Measurements from ENCODE around the gene TPST2.
A peak's percentile ranks its signal among the peaks of the same experiment; 100 is the strongest.
"Not testable (repeated sequence)": the region's sequence is repeated elsewhere in the genome, so short reads cannot be mapped to it uniquely, and the experiment has no call there.

Gene TPST2

GRCh38 chr22:26589845-26590736 lies at the start of gene TPST2:
Gene TPST2 (minus strand): TSS chr22:26590132. CDS start chr22:26541630, 48,502 bp downstream.
- DNase-seq (ENCODE audit: low read depth in 2 of 2) = peak; percentile 58 to 67

DNA sequence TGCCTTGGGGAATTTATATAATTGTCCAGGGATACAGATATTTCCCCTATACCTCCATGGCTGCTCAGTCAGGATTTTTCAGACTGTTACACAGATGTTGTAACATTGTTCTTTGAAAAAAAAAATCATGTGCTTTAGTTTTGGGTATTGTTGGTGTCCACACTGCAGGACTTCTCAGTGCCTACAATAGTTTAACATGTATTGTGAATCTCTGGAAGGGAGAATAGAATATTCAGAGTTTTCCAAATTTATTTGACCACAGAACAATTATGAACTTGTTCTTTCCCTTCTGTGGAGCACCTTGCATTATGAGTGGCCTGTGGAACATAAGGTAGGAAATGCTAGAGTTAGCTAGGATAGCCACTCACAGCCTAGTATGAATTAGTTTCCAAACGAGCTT lies 46.4 kb upstream of the TPST2 start:
- DNase-seq (ENCODE audit: low read depth in 2 of 2) = no peak

GRCh38 chr22:26635117-26635516 lies 45.2 kb upstream of the TPST2 start:
- DNase-seq (ENCODE audit: low read depth in 2 of 2) = no peak

DNA sequence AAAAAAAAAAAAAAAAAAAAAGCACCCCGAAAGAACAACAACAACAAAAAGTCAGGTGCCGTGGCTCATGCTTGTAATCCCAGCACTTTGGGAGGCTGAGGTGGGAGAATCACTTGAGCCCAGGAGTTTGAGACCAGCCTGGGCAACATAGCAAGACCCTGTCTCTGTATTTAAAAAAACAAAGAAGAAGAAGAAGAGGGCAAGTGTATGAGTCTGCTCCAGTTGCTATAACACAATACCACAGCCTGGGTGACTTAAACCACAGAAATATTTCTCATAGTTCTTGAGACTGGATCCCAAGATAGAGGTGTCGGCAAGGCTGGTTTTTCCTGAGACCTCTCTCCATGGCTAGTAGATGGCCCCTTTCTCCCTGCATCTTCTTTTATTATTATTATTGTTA lies 44.3 kb upstream of the TPST2 start:
- DNase-seq (ENCODE audit: low read depth in 2 of 2) = no peak

- no peak for DNase-seq (ENCODE audit: low read depth in 2 of 2)
These were observed 42.7 kb upstream of the TPST2 start for GRCh38 chr22:26632422-26633155.

DNA sequence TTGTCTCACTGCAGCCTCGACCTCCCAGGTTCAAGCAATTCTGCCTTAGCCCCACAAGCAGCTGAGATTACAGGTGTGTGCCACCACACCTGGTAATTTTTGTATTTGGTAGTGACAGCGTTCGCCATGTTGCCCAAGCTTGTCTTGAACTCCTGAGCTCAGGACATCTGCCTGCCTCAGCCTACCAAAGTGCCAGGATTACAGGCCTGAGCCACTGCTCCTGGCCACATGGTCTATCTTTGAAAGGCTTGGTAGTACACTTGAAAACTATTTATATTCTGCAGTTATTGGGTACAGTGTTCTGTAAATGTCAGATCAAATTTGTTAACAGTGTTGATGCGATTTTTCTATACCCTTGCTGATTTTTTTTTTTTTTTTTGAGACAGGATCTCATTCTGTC lies 41.4 kb upstream of the TPST2 start:
- DNase-seq (ENCODE audit: low read depth in 2 of 2) = no peak

DNA sequence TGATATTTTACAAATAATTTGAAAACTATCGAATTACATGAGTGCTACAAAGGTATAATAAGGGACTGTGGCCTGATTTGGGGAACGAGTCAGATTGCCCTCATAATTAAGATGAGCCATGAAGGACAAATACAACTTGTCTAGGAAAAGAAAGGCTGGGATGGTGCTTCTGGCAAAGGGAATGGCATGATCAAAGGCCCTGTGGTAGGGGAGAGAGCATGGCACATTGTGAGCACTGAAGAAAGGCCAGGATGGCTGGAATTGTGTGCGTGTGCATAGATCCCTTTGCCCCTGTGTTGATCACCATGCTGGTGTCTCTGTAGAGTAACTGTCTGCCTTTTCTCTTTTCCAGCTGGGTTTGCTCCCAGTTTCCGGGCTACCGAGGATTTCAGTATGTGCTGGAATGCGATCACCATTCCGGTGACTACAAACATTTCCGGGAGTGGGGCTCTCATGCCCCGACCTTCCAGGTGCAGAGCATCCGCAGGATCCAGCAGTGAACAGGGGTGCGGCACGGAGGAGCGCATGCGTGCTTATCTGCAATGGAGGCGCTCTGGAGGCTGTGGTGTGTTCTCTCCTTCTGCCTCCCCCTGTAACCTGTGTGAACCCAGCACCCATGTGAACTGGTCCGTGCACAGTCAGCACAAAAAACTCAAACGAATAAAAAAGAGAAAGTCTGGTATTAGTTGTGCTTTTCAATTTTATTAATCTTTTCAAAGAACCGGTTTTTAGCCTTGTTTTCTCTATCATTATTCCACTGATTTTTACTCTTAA lies 40.2 kb upstream of the TPST2 start:
- no peak for DNase-seq (ENCODE audit: low read depth in 2 of 2)

GRCh38 chr22:26624803-26625202 lies 34.9 kb upstream of the TPST2 start:
- no peak for DNase-seq (ENCODE audit: low read depth in 2 of 2)

GRCh38 chr22:26623984-26624383 lies 34.1 kb upstream of the TPST2 start:
- no peak for DNase-seq (ENCODE audit: low read depth in 2 of 2)

DNA sequence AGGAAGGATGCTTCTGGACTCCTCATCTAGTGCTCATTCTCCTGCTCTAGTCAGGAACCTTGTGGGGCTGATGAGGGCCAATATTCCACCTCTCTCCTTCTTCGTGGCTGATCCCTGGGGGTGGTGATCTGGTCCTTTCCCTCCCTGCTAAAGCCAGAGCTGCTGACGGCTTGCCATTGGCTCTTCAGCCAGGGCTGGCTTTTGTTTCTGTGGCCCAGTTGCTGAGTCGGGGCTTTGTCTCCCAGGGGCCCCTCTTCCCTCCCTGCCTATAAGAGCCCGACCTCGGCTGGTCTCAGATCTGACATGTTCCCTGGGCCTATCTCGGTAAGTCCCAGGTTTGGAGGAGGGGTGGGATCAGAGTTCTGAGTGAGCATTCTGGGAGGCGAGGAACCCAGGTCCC lies 31.7 kb upstream of the TPST2 start, which contains the start of gene CRYBA4:
TSS of gene CRYBA4 (plus strand) at position 301 of the 400 bp plus-strand sequence. CDS start 634 bp downstream, outside the sequence.
- no peak for DNase-seq (ENCODE audit: low read depth in 2 of 2)

- DNase-seq (ENCODE audit: low read depth in 2 of 2) = no peak
These were observed 30.3 kb upstream of the TPST2 start for GRCh38 chr22:26620197-26620596.

DNA sequence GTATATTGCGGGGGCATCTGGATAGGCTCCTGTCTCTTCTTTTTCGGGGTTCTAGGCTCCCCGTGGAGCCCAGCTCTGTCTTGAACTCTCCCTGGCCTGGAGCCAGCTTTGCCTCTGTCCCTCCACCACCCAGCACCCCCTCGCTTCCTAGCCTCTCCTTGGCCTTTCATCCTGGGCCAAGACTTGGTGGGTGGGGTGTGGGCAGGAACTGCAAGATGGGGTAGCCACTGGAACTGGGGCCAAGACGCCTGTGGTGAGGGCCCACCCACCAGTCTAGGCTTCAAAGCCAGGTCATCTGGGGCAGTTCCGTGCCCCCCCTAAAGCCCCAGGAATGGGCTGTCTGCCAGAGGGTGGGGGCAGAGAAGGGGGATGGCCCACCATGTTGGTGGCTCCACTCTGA lies 29.6 kb upstream of the TPST2 start:
- no peak for DNase-seq (ENCODE audit: low read depth in 2 of 2)

- DNase-seq (ENCODE audit: low read depth in 2 of 2) = no peak
These were observed 28.5 kb upstream of the TPST2 start for GRCh38 chr22:26618455-26618854.

DNA sequence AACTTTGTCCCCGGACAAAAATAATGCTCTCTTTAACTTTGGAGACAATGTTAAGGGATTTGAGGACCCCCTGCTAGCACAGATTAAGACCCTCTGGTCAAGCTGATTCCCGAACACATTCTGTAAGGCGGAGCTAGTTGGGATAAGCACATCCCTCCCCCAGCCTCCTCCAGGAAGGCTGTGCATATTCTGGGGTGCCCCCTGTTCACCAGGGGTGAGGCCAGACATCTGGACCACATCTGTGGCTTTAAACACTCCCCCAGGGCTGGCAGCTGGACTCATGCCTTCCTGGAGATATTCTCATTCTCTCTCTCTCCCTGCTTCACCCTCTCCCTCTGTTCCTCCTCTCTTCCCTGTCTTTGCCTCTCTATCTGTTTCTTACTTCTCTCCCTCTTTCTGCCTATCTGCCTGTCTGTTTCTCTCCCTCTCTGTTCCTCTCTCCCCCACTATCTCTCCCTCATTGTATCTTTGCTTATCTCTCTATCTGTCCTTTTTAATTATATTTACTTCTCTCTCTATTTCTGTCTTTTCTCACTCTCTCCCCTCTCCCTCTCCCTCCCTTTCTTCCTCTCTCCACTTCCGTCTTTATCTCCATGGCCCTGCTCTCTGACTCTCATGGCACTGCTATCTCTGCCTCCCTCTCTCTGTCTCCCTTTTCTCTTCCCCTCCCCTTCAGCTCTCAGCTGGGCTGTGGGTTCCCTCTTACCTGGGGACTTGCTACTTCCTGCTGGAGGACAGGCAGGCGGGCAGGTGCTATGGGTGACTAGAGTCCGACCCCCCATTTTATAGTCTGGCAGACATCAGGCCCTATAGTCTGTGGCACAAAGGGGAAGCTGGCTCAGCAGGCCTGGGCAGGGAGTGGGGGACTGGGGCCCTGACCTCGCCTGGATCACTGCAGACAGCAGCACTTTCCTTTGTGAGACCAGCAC lies 27.6 kb upstream of the TPST2 start, which contains the start of gene CRYBB1:
TSS of gene CRYBB1 (minus strand) at position 757 of the 929 bp plus-strand sequence. CDS start 1,708 bp downstream, outside the sequence.
- no peak for DNase-seq (ENCODE audit: low read depth in 2 of 2)

DNA sequence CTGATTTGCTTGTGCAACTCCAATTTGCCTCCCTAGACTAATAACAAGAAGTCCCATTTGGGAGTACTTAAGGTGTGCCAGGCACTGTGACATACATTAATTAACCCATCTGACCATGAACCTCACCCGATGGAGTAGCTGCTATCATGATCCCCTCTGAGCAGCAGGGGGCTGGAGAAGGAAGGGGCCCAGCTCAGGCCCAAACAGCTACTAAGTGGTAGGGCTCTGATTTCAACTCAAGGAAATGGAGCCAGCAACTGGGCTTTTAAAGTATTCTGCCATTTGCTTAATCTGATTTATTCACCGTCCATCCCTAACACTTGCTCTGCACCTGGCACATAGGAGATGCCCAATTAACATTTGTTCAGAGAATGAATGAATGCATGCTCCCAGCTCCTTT lies 26.7 kb upstream of the TPST2 start:
- no peak for DNase-seq (ENCODE audit: low read depth in 2 of 2)

GRCh38 chr22:26615830-26616435 lies 26.0 kb upstream of the TPST2 start:
- no peak for DNase-seq (ENCODE audit: low read depth in 2 of 2)

GRCh38 chr22:26615149-26615548 lies 25.2 kb upstream of the TPST2 start:
- no peak for DNase-seq (ENCODE audit: low read depth in 2 of 2)

- no peak for DNase-seq (ENCODE audit: low read depth in 2 of 2)
These were observed 24.4 kb upstream of the TPST2 start for GRCh38 chr22:26614322-26614721.

- not testable (repeated sequence) for DNase-seq (ENCODE audit: low read depth in 2 of 2)
These were observed 23.8 kb upstream of the TPST2 start for GRCh38 chr22:26613753-26614152.

- DNase-seq (ENCODE audit: low read depth in 2 of 2) = no peak
These were observed 22.7 kb upstream of the TPST2 start for GRCh38 chr22:26612652-26613051.

Measured in stimulated activated CD8-positive, alpha-beta memory T cell treated with anti-CD3 and anti-CD28 coated beads, Interleukin-7, amount 100 ng/mL, for 1 hour (primary cell).